H9 (cell line): Measurements from ENCODE around the gene FGFBP2. TPM values are rescaled to one million over a fixed set of nuclear protein-coding genes. Genes with fewer than 3 reads are reported as not detected.
A peak's percentile ranks its signal among the peaks of the same experiment; 100 is the strongest.

ENCODE experiments used
- DNase-seq: peaks from one replicate; pipeline ENCODE4 v3.0.0-alpha.2; 2017
- H2AFZ ChIP-seq: one replicate; pipeline ENCODE4 v1.6.1; 2013; ENCODE audit warnings: mild to moderate bottlenecking, low read length, control low read depth, moderate library complexity
- H2AK5ac ChIP-seq: 2 replicates; pipeline ENCODE4 v1.6.1; 2013; ENCODE audit warnings: low read length, control low read depth, mixed read lengths; ENCODE audit not compliant: insufficient read length
- H2BK120ac ChIP-seq: one replicate; pipeline ENCODE4 v1.6.1; 2013; ENCODE audit warnings: low read depth, mild to moderate bottlenecking, low read length, control low read depth, inconsistent platforms; ENCODE audit not compliant: poor library complexity, severe bottlenecking
- H2BK12ac ChIP-seq: 2 replicates; pipeline ENCODE4 v1.6.1; 2013; ENCODE audit warnings: low read length, control low read depth, mixed read lengths, low read depth; ENCODE audit not compliant: insufficient read length
- H2BK15ac ChIP-seq: 2 replicates; pipeline ENCODE4 v1.6.1; 2013; ENCODE audit warnings: low read depth, low read length, control low read depth
- H2BK20ac ChIP-seq: one replicate; pipeline ENCODE4 v1.6.1; 2013; ENCODE audit warnings: low read depth, mild to moderate bottlenecking, low read length, control low read depth, inconsistent platforms; ENCODE audit not compliant: poor library complexity, severe bottlenecking
- H2BK5ac ChIP-seq: 2 replicates; pipeline ENCODE4 v1.6.1; 2013; ENCODE audit warnings: low read length, control low read depth, mixed read lengths; ENCODE audit not compliant: insufficient read length
- H3K14ac ChIP-seq: 2 replicates; pipeline ENCODE4 v1.6.1; 2013; ENCODE audit warnings: low read length, control low read depth; ENCODE audit not compliant: insufficient read depth
- H3K18ac ChIP-seq: 2 replicates; pipeline ENCODE4 v1.6.1; 2013; ENCODE audit warnings: low read depth, mild to moderate bottlenecking, mixed read lengths, low read length, control low read depth; ENCODE audit not compliant: insufficient read length
- H3K23ac ChIP-seq: 2 replicates; pipeline ENCODE4 v1.6.1; 2013; ENCODE audit warnings: low read length, control low read depth, mixed read lengths, low read depth; ENCODE audit not compliant: insufficient read length
- H3K23me2 ChIP-seq: 2 replicates; pipeline ENCODE4 v1.6.1; 2013; ENCODE audit warnings: low read depth, mild to moderate bottlenecking, mixed read lengths, low read length, control low read depth; ENCODE audit not compliant: insufficient read length, poor library complexity, severe bottlenecking
- H3K27ac ChIP-seq: 2 replicates; pipeline ENCODE4 v1.5.1; 2013; ENCODE audit warnings: low read length, control low read depth, mixed read lengths, low read depth; ENCODE audit not compliant: insufficient read length
- H3K27me3 ChIP-seq: 2 replicates; pipeline ENCODE4 v1.6.1; 2013; ENCODE audit warnings: low read length, control low read depth, inconsistent platforms; ENCODE audit not compliant: insufficient read depth
- H3K4ac ChIP-seq: 2 replicates; pipeline ENCODE4 v1.6.1; 2013; ENCODE audit warnings: low read depth, mild to moderate bottlenecking, control low read depth, inconsistent platforms, low read length, moderate library complexity
- H3K4me1 ChIP-seq: 2 replicates; pipeline ENCODE4 v1.6.1; 2013; ENCODE audit warnings: low read length, control low read depth, inconsistent platforms; ENCODE audit not compliant: insufficient read depth
- H3K4me2 ChIP-seq: 2 replicates; pipeline ENCODE4 v1.6.1; 2013; ENCODE audit warnings: low read length, control low read depth, mixed read lengths; ENCODE audit not compliant: insufficient read length, insufficient read depth
- H3K56ac ChIP-seq: 2 replicates; pipeline ENCODE4 v1.6.1; 2013; ENCODE audit warnings: low read depth, mild to moderate bottlenecking, mixed read lengths, low read length, control low read depth; ENCODE audit not compliant: insufficient read length
- H3K79me1 ChIP-seq: 2 replicates; pipeline ENCODE4 v1.6.1; 2013; ENCODE audit warnings: low read depth, mild to moderate bottlenecking, moderate library complexity, low read length, control low read depth, inconsistent platforms; ENCODE audit not compliant: insufficient read depth, poor library complexity, severe bottlenecking
- H3K79me2 ChIP-seq: 2 replicates; pipeline ENCODE4 v1.6.1; 2013; ENCODE audit warnings: low read length, control low read depth, inconsistent platforms; ENCODE audit not compliant: insufficient read depth
- H3K9ac ChIP-seq: 2 replicates; pipeline ENCODE4 v1.6.1; 2013; ENCODE audit warnings: low read length, control low read depth, mixed read lengths; ENCODE audit not compliant: insufficient read length; ENCODE audit errors: extremely low read depth
- H3K9me3 ChIP-seq: one replicate; pipeline ENCODE4 v1.6.1; 2013; ENCODE audit warnings: low read depth, low read length, inconsistent platforms; ENCODE audit not compliant: control insufficient read depth
- H3T11ph ChIP-seq: one replicate; pipeline ENCODE4 v1.6.1; 2013; ENCODE audit warnings: mild to moderate bottlenecking, low read length, control low read depth, inconsistent platforms
- H4K20me1 ChIP-seq: one replicate; pipeline ENCODE4 v1.6.1; 2013; ENCODE audit not compliant: control insufficient read depth, insufficient read length, insufficient read depth
- H4K5ac ChIP-seq: 2 replicates; pipeline ENCODE4 v1.6.1; 2013; ENCODE audit warnings: low read depth, mild to moderate bottlenecking, mixed read lengths, low read length, control low read depth; ENCODE audit not compliant: insufficient read length
- H4K8ac ChIP-seq: replicated peaks from 2 replicates; pipeline ENCODE4 v1.6.1; 2013; ENCODE audit warnings: low read length, control low read depth, mixed read lengths, low read depth; ENCODE audit not compliant: insufficient read length
- H4K91ac ChIP-seq: 2 replicates; pipeline ENCODE4 v1.6.1; 2013; ENCODE audit warnings: low read depth, mild to moderate bottlenecking, moderate library complexity, mixed read lengths, low read length, control low read depth; ENCODE audit not compliant: insufficient read length
- H3K27ac Mint-ChIP-seq, 3 experiments: 2 replicates in 2 of 3; 3 replicates in 1 of 3; pipeline ENCODE4 v1.8.0; 2020 to 2021; ENCODE audit warnings: mixed read lengths in 3 of 3, mild to moderate bottlenecking in 1 of 3, moderate library complexity in 1 of 3
- H3K27me3 Mint-ChIP-seq: 2 replicates; pipeline ENCODE4 v1.8.0; 2021; ENCODE audit warnings: low read depth, mild to moderate bottlenecking, moderate library complexity, mixed read lengths
- H3K36me3 Mint-ChIP-seq, 3 experiments: 2 replicates in 2 of 3; 3 replicates in 1 of 3; pipeline ENCODE4 v1.8.0; 2020 to 2021; ENCODE audit warnings: low read depth in 3 of 3, mixed read lengths in 3 of 3; ENCODE audit not compliant: insufficient read depth in 1 of 3
- H3K4me1 Mint-ChIP-seq, 2 experiments: 2 replicates each; pipeline ENCODE4 v1.8.0; 2020; ENCODE audit warnings: mixed read lengths in 2 of 2
- H3K4me3 Mint-ChIP-seq, 2 experiments: 2 replicates in 1 of 2; 3 replicates in 1 of 2; pipeline ENCODE4 v1.8.0; 2020 to 2021; ENCODE audit warnings: mild to moderate bottlenecking in 2 of 2, mixed read lengths in 2 of 2, moderate library complexity in 1 of 2
- H3K9me3 Mint-ChIP-seq, 2 experiments: 2 replicates in 1 of 2; 3 replicates in 1 of 2; pipeline ENCODE4 v1.8.0; 2020; ENCODE audit warnings: mild to moderate bottlenecking in 2 of 2, mixed read lengths in 2 of 2, moderate library complexity in 1 of 2
- WGBS: extraction: QIAGEN DNeasy Blood & Tissue Kit; methylation state at CpG from one replicate; pipeline ENCODE4 v1.1.7; 2013; ENCODE audit warnings: missing lambda C conversion rate, low lambda C conversion rate, mixed read lengths; ENCODE audit not compliant: insufficient read length; ENCODE audit errors: extremely low coverage; 5-methylcytosine and 5-hydroxymethylcytosine counted together
- total RNA-seq: library from RNA; stranded (reverse); gene quantifications from 2 replicates; pipeline ENCODE4 v1.2.1, GENCODE V29; 2021
- TF ChIP-seq, protein P1 (sequence below): fragments of 200-600 bp; sonication (generic); conservative IDR thresholded peaks from 3 replicates; pipeline ENCODE4 v1.8.0; 2021; ENCODE audit warnings: antibody characterized with exemption, mild to moderate bottlenecking

FGFBP2 gene
- total RNA-seq, 1 experiment from 2014 or later: not detected

DNA sequence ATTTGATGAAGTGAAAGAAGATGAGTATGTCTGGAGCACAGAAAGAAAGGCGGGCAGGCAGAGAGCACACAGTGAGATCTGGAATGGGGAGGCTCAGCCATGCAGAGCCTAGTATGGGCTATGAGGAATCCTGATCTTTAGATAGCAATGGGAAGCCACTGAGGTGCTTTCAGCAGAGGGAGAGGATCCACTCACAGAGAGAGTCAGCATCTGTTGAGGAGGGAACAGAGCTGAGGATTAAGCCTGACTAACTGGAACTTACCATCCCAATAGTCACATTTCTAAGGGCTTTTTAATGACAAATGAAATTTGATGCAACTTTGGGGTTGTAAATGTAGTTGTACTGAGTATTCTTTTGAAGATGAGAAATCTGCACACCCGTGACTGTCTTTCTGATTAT, 20.6 kb upstream of the FGFBP2 start:
- H3K36me3 Mint-ChIP-seq: peaks cover 61 to 87% (median 85%) of the 10 kb centered on the region in 3 experiments
- peak overlapping the region in 2 of 3 experiments; percentile 65 to 73; a peak in 3 of 7 replicates for H3K27ac Mint-ChIP-seq
- Histone ChIP-seq H3K4me1 (no peaks in the 10 kb centered on the region), H3K14ac (no peak overlapping the region), H4K20me1 (no peaks in the 10 kb centered on the region), H2BK12ac (no peak overlapping the region), H2BK5ac (no peak overlapping the region), H3K23ac (no peak overlapping the region), H3K79me1 (no peaks in the 10 kb centered on the region), H2BK15ac (no peak overlapping the region), H4K8ac (no peak overlapping the region), H2BK120ac (no peak overlapping the region), H3K23me2 (no peaks in the 10 kb centered on the region), H3K56ac (no peak overlapping the region), H3K4ac (no peak overlapping the region), H3K27me3 (no peaks in the 10 kb centered on the region), H2AFZ (no peak overlapping the region), H2BK20ac (no peak overlapping the region), H3K4me2 (no peak overlapping the region), H3K9ac (no peak overlapping the region), H2AK5ac (no peak overlapping the region), H3K18ac (no peak overlapping the region), H4K91ac (no peak overlapping the region), H3K27ac (no peak overlapping the region), H4K5ac (no peak overlapping the region), H3K79me2 (no peaks in the 10 kb centered on the region), H3K9me3 (peaks cover 5% of the 10 kb centered on the region), H3T11ph (no peak overlapping the region)
- TF ChIP-seq, protein P1, sequence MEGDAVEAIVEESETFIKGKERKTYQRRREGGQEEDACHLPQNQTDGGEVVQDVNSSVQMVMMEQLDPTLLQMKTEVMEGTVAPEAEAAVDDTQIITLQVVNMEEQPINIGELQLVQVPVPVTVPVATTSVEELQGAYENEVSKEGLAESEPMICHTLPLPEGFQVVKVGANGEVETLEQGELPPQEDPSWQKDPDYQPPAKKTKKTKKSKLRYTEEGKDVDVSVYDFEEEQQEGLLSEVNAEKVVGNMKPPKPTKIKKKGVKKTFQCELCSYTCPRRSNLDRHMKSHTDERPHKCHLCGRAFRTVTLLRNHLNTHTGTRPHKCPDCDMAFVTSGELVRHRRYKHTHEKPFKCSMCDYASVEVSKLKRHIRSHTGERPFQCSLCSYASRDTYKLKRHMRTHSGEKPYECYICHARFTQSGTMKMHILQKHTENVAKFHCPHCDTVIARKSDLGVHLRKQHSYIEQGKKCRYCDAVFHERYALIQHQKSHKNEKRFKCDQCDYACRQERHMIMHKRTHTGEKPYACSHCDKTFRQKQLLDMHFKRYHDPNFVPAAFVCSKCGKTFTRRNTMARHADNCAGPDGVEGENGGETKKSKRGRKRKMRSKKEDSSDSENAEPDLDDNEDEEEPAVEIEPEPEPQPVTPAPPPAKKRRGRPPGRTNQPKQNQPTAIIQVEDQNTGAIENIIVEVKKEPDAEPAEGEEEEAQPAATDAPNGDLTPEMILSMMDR: no peak
- no CpG with 5 or more reads among the region's 2 CpGs for WGBS
- no peak overlapping the region for H3K4me3 Mint-ChIP-seq
- peaks cover 0 to 3% of the 10 kb centered on the region in 2 experiments; a peak in 2 of 5 replicates for H3K9me3 Mint-ChIP-seq
- no peaks in the 10 kb centered on the region for H3K27me3 Mint-ChIP-seq
- H3K4me1 Mint-ChIP-seq: peaks cover 9 to 17% of the 10 kb centered on the region in 2 experiments; a peak in 3 of 4 replicates
- no peak for DNase-seq
